GM23338 (cell line): ENCODE results near the gene IQSEC3. TPM values are rescaled to one million over a fixed set of nuclear protein-coding genes. Genes with fewer than 3 reads are reported as not detected.

ENCODE experiments used
- ATAC-seq: fragments of 200-7000 bp; cut with Tn5 transposase; 3 replicates; pipeline ENCODE4 v1.9.1; 2020
- DNase-seq: peaks from one replicate; pipeline ENCODE4 v3.0.0-alpha.2; 2015; ENCODE audit warnings: low spot score
- H2AFZ ChIP-seq: fragments of 200-600 bp; sonication (generic); 2 replicates; pipeline ENCODE4 v1.8.0; 2016; ENCODE audit warnings: antibody characterized with exemption, mild to moderate bottlenecking, moderate library complexity
- H3F3A ChIP-seq: fragments of 200-600 bp; sonication (generic); replicated peaks from 2 replicates; pipeline ENCODE4 v1.8.0; 2017; ENCODE audit warnings: antibody characterized with exemption, mixed run types, low read depth
- H3K27ac ChIP-seq: fragments of 200-600 bp; sonication (generic); 2 replicates; pipeline ENCODE4 v1.6.1; 2016; ENCODE audit warnings: low read depth
- H3K27me3 ChIP-seq: fragments of 200-600 bp; sonication (generic); 2 replicates; pipeline ENCODE4 v1.8.0; 2016; ENCODE audit warnings: mild to moderate bottlenecking, mixed run types, moderate library complexity; ENCODE audit not compliant: insufficient read depth
- H3K36me3 ChIP-seq: fragments of 200-600 bp; sonication (generic); 2 replicates; pipeline ENCODE4 v1.8.0; 2016; ENCODE audit warnings: mild to moderate bottlenecking; ENCODE audit not compliant: insufficient read depth
- H3K4me1 ChIP-seq: fragments of 200-600 bp; sonication (generic); 2 replicates; pipeline ENCODE4 v1.8.0; 2016; ENCODE audit warnings: mild to moderate bottlenecking, moderate library complexity; ENCODE audit not compliant: insufficient read depth
- H3K4me2 ChIP-seq: fragments of 200-600 bp; sonication (generic); 2 replicates; pipeline ENCODE4 v1.7.1; 2017; ENCODE audit warnings: mixed run types
- H3K4me3 ChIP-seq: fragments of 200-600 bp; sonication (generic); 2 replicates; pipeline ENCODE4 v1.6.1; 2016; ENCODE audit warnings: mixed run types
- H3K79me2 ChIP-seq: fragments of 200-600 bp; sonication (generic); replicated peaks from 2 replicates; pipeline ENCODE4 v1.8.0; 2017; ENCODE audit warnings: mild to moderate bottlenecking; ENCODE audit not compliant: insufficient read depth
- H3K9me2 ChIP-seq: fragments of 200-600 bp; sonication (generic); 2 replicates; pipeline ENCODE4 v1.8.0; 2017; ENCODE audit not compliant: insufficient read depth
- H4K20me1 ChIP-seq: fragments of 200-600 bp; sonication (generic); replicated peaks from 2 replicates; pipeline ENCODE4 v1.8.0; 2017; ENCODE audit warnings: mild to moderate bottlenecking; ENCODE audit not compliant: insufficient read depth
- H3K27ac Mint-ChIP-seq: 2 replicates; pipeline ENCODE4 v1.8.0; 2020; ENCODE audit warnings: inconsistent platforms, mild to moderate bottlenecking, moderate library complexity, mixed read lengths
- H3K27me3 Mint-ChIP-seq: 3 replicates; pipeline ENCODE4 v1.8.0; 2022; ENCODE audit warnings: low read depth, mild to moderate bottlenecking, moderate library complexity, mixed read lengths, inconsistent platforms; ENCODE audit not compliant: insufficient read depth, poor library complexity
- H3K36me3 Mint-ChIP-seq: 3 replicates; pipeline ENCODE4 v1.8.0; 2021; ENCODE audit warnings: low read depth, mild to moderate bottlenecking, inconsistent platforms, moderate library complexity, mixed read lengths
- H3K4me1 Mint-ChIP-seq: 3 replicates; pipeline ENCODE4 v1.8.0; 2020; ENCODE audit warnings: mild to moderate bottlenecking, inconsistent platforms, mixed read lengths
- H3K4me3 Mint-ChIP-seq: 3 replicates; pipeline ENCODE4 v1.8.0; 2021; ENCODE audit warnings: moderate library complexity, mild to moderate bottlenecking, inconsistent platforms, mixed read lengths
- H3K9me3 Mint-ChIP-seq: 3 replicates; pipeline ENCODE4 v1.8.0; 2020; ENCODE audit warnings: moderate library complexity, mild to moderate bottlenecking, inconsistent platforms, mixed read lengths
- CTCF ChIP-seq, 2 experiments: fragments of 200-600 bp in 1 of 2; sonication (generic) in 1 of 2; conservative IDR thresholded peaks; 2 replicates each; pipeline versions ENCODE4 v1.5.1 to v1.6.1; 2016 to 2017; ENCODE audit warnings: antibody characterized with exemption in 2 of 2, low read depth in 2 of 2, mild to moderate bottlenecking in 2 of 2, moderate library complexity in 1 of 2
- ETS1 ChIP-seq: IDR thresholded peaks from 2 replicates; pipeline ENCODE4 v1.6.1; 2016; ENCODE audit warnings: antibody characterized with exemption
- EZH2 ChIP-seq: fragments of 200-600 bp; sonication (generic); IDR thresholded peaks from one replicate; pipeline ENCODE4 v1.8.0; 2017; ENCODE audit warnings: antibody characterized with exemption, mild to moderate bottlenecking, low read depth; ENCODE audit not compliant: unreplicated experiment
- EZH2phosphoT487 ChIP-seq: fragments of 200-600 bp; sonication (generic); IDR thresholded peaks from one replicate; pipeline ENCODE4 v1.8.1; 2018; ENCODE audit warnings: antibody characterized with exemption; ENCODE audit not compliant: unreplicated experiment
- JUNB ChIP-seq: IDR thresholded peaks from one replicate; pipeline ENCODE4 v1.6.1; 2016; ENCODE audit warnings: antibody characterized with exemption; ENCODE audit not compliant: unreplicated experiment
- NANOG ChIP-seq: IDR thresholded peaks from 2 replicates; pipeline ENCODE4 v1.6.1; 2016; ENCODE audit warnings: antibody characterized with exemption, borderline replicate concordance
- STAT1 ChIP-seq: IDR thresholded peaks from one replicate; pipeline ENCODE4 v1.6.1; 2016; ENCODE audit warnings: antibody characterized with exemption; ENCODE audit not compliant: unreplicated experiment
- ZNF331 ChIP-seq: fragments of 250-450 bp; sonication (Bioruptor Pico); IDR thresholded peaks from 2 replicates; pipeline ENCODE4 v1.5.0; 2020; ENCODE audit warnings: low read depth, mild to moderate bottlenecking, moderate library complexity
- ZNF462 ChIP-seq: fragments of 250-450 bp; sonication (Bioruptor Pico); IDR thresholded peaks from 2 replicates; pipeline ENCODE4 v1.5.0; 2020; ENCODE audit warnings: mild to moderate bottlenecking, moderate library complexity
- polyA plus RNA-seq: library from polyadenylated mRNA; unstranded; fragments of >200 nt; fragmentation: Nextera tagmentation; extraction: Ambion mirVana; gene quantifications from 2 replicates; pipeline ENCODE4 v1.2.1, GENCODE V29; 2016
- total RNA-seq: library from RNA; depleted of rRNA; stranded (reverse); fragments of >200 nt; shearing (Covaris generic); gene quantifications from 2 replicates; pipeline ENCODE4 v1.2.3, GENCODE V29; 2014

The IQSEC3 gene
- total and polyA plus RNA-seq, 2 experiments from 2014 or later, result 2.1 to 3.6 TPM

GRCh38 chr12:128079-128478 is 61.5 kb downstream of the IQSEC3 start:
- Histone ChIP-seq H3K9me2 (no peaks in the 10 kb centered on the region), H3F3A (no peaks in the 10 kb centered on the region), H3K36me3 (no peaks in the 10 kb centered on the region), H3K4me1 (no peaks in the 10 kb centered on the region), H4K20me1 (no peaks in the 10 kb centered on the region), H3K4me3 (no peak overlapping the region), H3K27me3 (no peaks in the 10 kb centered on the region), H3K27ac (no peak overlapping the region), H3K79me2 (no peaks in the 10 kb centered on the region), H2AFZ (no peak overlapping the region), H3K4me2 (no peak overlapping the region)
- Mint-ChIP-seq H3K27me3 (peaks cover 7% of the 10 kb centered on the region), H3K4me1 (peaks cover 8% of the 10 kb centered on the region; the same call in 2 of the 3 replicates), H3K9me3 (no peaks in the 10 kb centered on the region; the same call in 2 of the 3 replicates), H3K36me3 (no peaks in the 10 kb centered on the region), H3K4me3 (no peak overlapping the region), H3K27ac (no peak overlapping the region)
- TF ChIP-seq ZNF462 (CRISPR knock-in tag) (no peak), JUNB (no peak), STAT1 (no peak)
- ATAC-seq (no peak), DNase-seq (no peak)

- Mint-ChIP-seq H3K9me3 (no peaks in the 10 kb centered on the region), H3K4me1 (peaks cover 10% of the 10 kb centered on the region; the same call in 2 of the 3 replicates), H3K27ac (no peak overlapping the region), H3K27me3 (peaks cover 7% of the 10 kb centered on the region), H3K4me3 (no peak overlapping the region), H3K36me3 (no peaks in the 10 kb centered on the region)
- Histone ChIP-seq H3K9me2 (no peaks in the 10 kb centered on the region), H3K4me3 (no peak overlapping the region), H3K4me2 (no peak overlapping the region), H3K36me3 (no peaks in the 10 kb centered on the region), H3K27ac (no peak overlapping the region), H4K20me1 (no peaks in the 10 kb centered on the region), H3K4me1 (no peaks in the 10 kb centered on the region), H3F3A (no peaks in the 10 kb centered on the region), H3K79me2 (no peaks in the 10 kb centered on the region), H2AFZ (no peak overlapping the region), H3K27me3 (no peaks in the 10 kb centered on the region)
- ATAC-seq (no peak), DNase-seq (no peak)
- TF ChIP-seq CTCF (conservative IDR thresholded peaks at IDR 0.05; ENCODE audit: low read depth in 2 of 2) (no peak), EZH2phosphoT487 (no peak), ZNF331 (no peak), JUNB (no peak), EZH2 (no peak), NANOG (no peak), ETS1 (no peak)
Observed at GRCh38 chr12:129001-129400, 62.4 kb downstream of the IQSEC3 start.
